IMR-90 (cell line): ENCODE results near the gene VEPH1. TPM values are rescaled to one million over a fixed set of nuclear protein-coding genes. Genes with fewer than 3 reads are reported as not detected.

Experiments
- ATAC-seq: fragments of 200-7000 bp; cut with Tn5 transposase; 2 replicates; pipeline ENCODE4 v1.9.1; 2020; ENCODE audit warnings: low read depth, mild to moderate bottlenecking, moderate library complexity
- BruUV-seq: library from RNA; stranded (reverse); fragments of 400-500 nt; replicated peaks from 2 replicates; lab custom pipeline; 2021; lab: Mats Ljungman, UMichigan
- CTCF ChIA-PET: fragments of 300-600 bp; formaldehyde crosslinking; extraction: SDS; loops from one replicate; lab custom pipeline; 2021; ENCODE audit warnings: antibody characterized with exemption; lab: Yijun Ruan, JAX
- POLR2A ChIA-PET: fragments of 300-600 bp; sonication (Branson Sonifier 250); formaldehyde crosslinking; loops from one replicate; lab custom pipeline; 2022; ENCODE audit warnings: antibody characterized with exemption; ENCODE audit not compliant: unreplicated experiment; lab: Charles Lee
- DNase-seq: peaks from one replicate; pipeline ENCODE4 v3.0.0; 2013
- H2AFZ ChIP-seq: replicated peaks from 2 replicates; pipeline ENCODE3; 2013; ENCODE audit warnings: low read length, mild to moderate bottlenecking; ENCODE audit not compliant: poor library complexity
- H2AK5ac ChIP-seq: 2 replicates; pipeline ENCODE4 v1.6.1; 2013; ENCODE audit warnings: low read depth, low read length, inconsistent platforms
- H2AK9ac ChIP-seq: replicated peaks from 2 replicates; pipeline ENCODE3; 2013; ENCODE audit warnings: mild to moderate bottlenecking, low read depth, low read length, moderate library complexity; ENCODE audit not compliant: poor library complexity
- H2BK120ac ChIP-seq: 2 replicates; pipeline ENCODE4 v1.6.1; 2013; ENCODE audit warnings: low read depth, low read length, inconsistent platforms
- H2BK15ac ChIP-seq: 3 replicates; pipeline ENCODE4 v1.6.1; 2013; ENCODE audit warnings: low read depth, low read length, inconsistent platforms
- H2BK20ac ChIP-seq: 2 replicates; pipeline ENCODE4 v1.6.1; 2013; ENCODE audit warnings: low read depth, mild to moderate bottlenecking, inconsistent platforms, low read length, moderate library complexity
- H2BK5ac ChIP-seq: 2 replicates; pipeline ENCODE4 v1.6.1; 2013; ENCODE audit warnings: mild to moderate bottlenecking, low read depth, low read length, inconsistent platforms; ENCODE audit not compliant: poor library complexity, severe bottlenecking
- H3K14ac ChIP-seq: replicated peaks from 2 replicates; pipeline ENCODE4 v1.6.1; 2013; ENCODE audit warnings: low read depth, low read length, inconsistent platforms
- H3K18ac ChIP-seq: 2 replicates; pipeline ENCODE4 v1.6.1; 2013; ENCODE audit warnings: low read depth, low read length, control low read depth
- H3K23ac ChIP-seq: 2 replicates; pipeline ENCODE4 v1.6.1; 2013; ENCODE audit warnings: low read depth, low read length, inconsistent platforms
- H3K27ac ChIP-seq: 2 replicates; pipeline ENCODE4 v1.5.1; 2013; ENCODE audit warnings: mild to moderate bottlenecking, control low read depth, low read length; ENCODE audit not compliant: insufficient read depth
- H3K27me3 ChIP-seq: 2 replicates; pipeline ENCODE4 v1.6.1; 2013; ENCODE audit warnings: low read length; ENCODE audit not compliant: control insufficient read depth, insufficient read depth
- H3K36me3 ChIP-seq: 2 replicates; pipeline ENCODE4 v1.6.1; 2013; ENCODE audit warnings: low read length, mixed read lengths; ENCODE audit not compliant: control insufficient read depth, insufficient read depth
- H3K4ac ChIP-seq: 2 replicates; pipeline ENCODE4 v1.6.1; 2013; ENCODE audit warnings: low read depth, low read length, inconsistent platforms
- H3K4me1 ChIP-seq: 2 replicates; pipeline ENCODE4 v1.6.1; 2013; ENCODE audit warnings: low read length, mixed read lengths; ENCODE audit not compliant: control insufficient read depth, insufficient read depth
- H3K4me2 ChIP-seq: 2 replicates; pipeline ENCODE4 v1.6.1; 2013; ENCODE audit warnings: low read depth, mild to moderate bottlenecking, control low read depth, low read length, moderate library complexity
- H3K4me3 ChIP-seq: 2 replicates; pipeline ENCODE4 v1.5.1; 2013; ENCODE audit warnings: low read depth, mild to moderate bottlenecking, control low read depth, low read length, moderate library complexity; ENCODE audit not compliant: insufficient read depth
- H3K56ac ChIP-seq: 2 replicates; pipeline ENCODE4 v1.6.1; 2013; ENCODE audit warnings: low read length, inconsistent platforms; ENCODE audit not compliant: insufficient read depth; ENCODE audit errors: extremely low read depth
- H3K79me1 ChIP-seq, 2 experiments: 2 replicates each; pipeline ENCODE4 v1.6.1; 2013; ENCODE audit warnings: low read length in 2 of 2, inconsistent platforms in 1 of 2, low read depth in 1 of 2
- H3K9ac ChIP-seq: 2 replicates; pipeline ENCODE4 v1.6.1; 2013; ENCODE audit warnings: low read depth, low read length, control low read depth
- H3K9me1 ChIP-seq: 2 replicates; pipeline ENCODE4 v1.6.1; 2013; ENCODE audit warnings: low read length, inconsistent platforms; ENCODE audit not compliant: insufficient read depth
- H3K9me3 ChIP-seq: 2 replicates; pipeline ENCODE4 v1.6.1; 2013; ENCODE audit warnings: low read length; ENCODE audit not compliant: control insufficient read depth, insufficient read depth
- H4K20me1 ChIP-seq: 2 replicates; pipeline ENCODE4 v1.6.1; 2013; ENCODE audit warnings: low read length, inconsistent platforms; ENCODE audit not compliant: insufficient read depth
- H4K5ac ChIP-seq: 2 replicates; pipeline ENCODE4 v1.6.1; 2013; ENCODE audit warnings: mild to moderate bottlenecking, low read depth, low read length, control low read depth
- H4K8ac ChIP-seq, 2 experiments: 2 replicates each; pipeline ENCODE4 v1.6.1; 2013; ENCODE audit warnings: low read depth in 2 of 2, low read length in 2 of 2, control low read depth in 1 of 2, inconsistent platforms in 1 of 2
- H4K91ac ChIP-seq: 2 replicates; pipeline ENCODE4 v1.6.1; 2013; ENCODE audit warnings: low read depth, low read length, inconsistent platforms; ENCODE audit not compliant: insufficient read depth
- BHLHE40 ChIP-seq: fragments of 150-350 bp; IDR thresholded peaks from 2 replicates; pipeline ENCODE4 v1.6.1; 2016; ENCODE audit warnings: mild to moderate bottlenecking, low read depth, low read length
- CEBPB ChIP-seq: IDR thresholded peaks from 2 replicates; pipeline ENCODE4 v1.6.1; 2012; ENCODE audit warnings: low read depth, low read length, improper control_type of control experiment
- CHD1 ChIP-seq: IDR thresholded peaks from 2 replicates; pipeline ENCODE4 v1.6.1; 2012; ENCODE audit warnings: low read depth, low read length, improper control_type of control experiment
- FOS ChIP-seq: fragments of 150-350 bp; IDR thresholded peaks from 2 replicates; pipeline ENCODE4 v1.6.1; 2016; ENCODE audit warnings: low read depth, low read length
- MAFK ChIP-seq: IDR thresholded peaks from 2 replicates; pipeline ENCODE4 v1.6.1; 2012; ENCODE audit warnings: low read depth, low read length, improper control_type of control experiment
- MAZ ChIP-seq: IDR thresholded peaks from 2 replicates; pipeline ENCODE4 v1.6.1; 2012; ENCODE audit warnings: low read depth, mild to moderate bottlenecking, low read length, improper control_type of control experiment, moderate library complexity, borderline replicate concordance
- MXI1 ChIP-seq: IDR thresholded peaks from 2 replicates; pipeline ENCODE4 v1.6.1; 2012; ENCODE audit warnings: low read depth, mild to moderate bottlenecking, low read length, moderate library complexity, borderline replicate concordance
- NFE2L2 ChIP-seq: fragments of 150-350 bp; IDR thresholded peaks from 2 replicates; pipeline ENCODE4 v1.6.1; 2016; ENCODE audit warnings: low read depth, mild to moderate bottlenecking, low read length
- POLR2A ChIP-seq: IDR thresholded peaks from 2 replicates; pipeline ENCODE4 v1.6.1; 2012; ENCODE audit warnings: mild to moderate bottlenecking, low read depth, low read length
- RCOR1 ChIP-seq: IDR thresholded peaks from 2 replicates; pipeline ENCODE4 v1.6.1; 2012; ENCODE audit warnings: mild to moderate bottlenecking, low read length, improper control_type of control experiment; ENCODE audit not compliant: insufficient replicate concordance
- RFX5 ChIP-seq: IDR thresholded peaks from 2 replicates; pipeline ENCODE4 v1.8.0; 2012; ENCODE audit warnings: low read depth, mild to moderate bottlenecking, low read length, moderate library complexity
- SMC3 ChIP-seq: fragments of 150-350 bp; IDR thresholded peaks from 2 replicates; pipeline ENCODE4 v1.6.1; 2016; ENCODE audit warnings: low read depth, mild to moderate bottlenecking, antibody characterized with exemption, low read length, moderate library complexity
- WGBS, 2 experiments: methylation state at CpG; one replicate each; pipeline versions ENCODE4 v1.1.5 to v1.1.7; 2013; ENCODE audit warnings: missing lambda C conversion rate in 2 of 2; ENCODE audit not compliant: insufficient read length in 1 of 2; ENCODE audit errors: extremely low coverage in 2 of 2; 5-methylcytosine and 5-hydroxymethylcytosine counted together
- dilution Hi-C: fragments of 300-500 bp; cut with HindIII; formaldehyde crosslinking; loops from one replicate; pipeline ENCODE4 v1.14.3; 2018; ENCODE audit warnings: low sequenced_read_pairs; ENCODE audit not compliant: unreplicated experiment
- in situ Hi-C: fragments of 300-500 bp; cut with MboI; formaldehyde crosslinking; loops from 3 replicates; pipeline ENCODE4 v1.14.3; 2019; ENCODE audit warnings: low sequenced_read_pairs, inconsistent platforms, mixed read lengths
- intact Hi-C: fragments of 100-400 bp; cut with micrococcal nuclease; formaldehyde crosslinking; loops from 2 replicates; pipeline ENCODE4 v1.10.0; 2022
- polyA plus RNA-seq, 3 experiments: library from polyadenylated mRNA; depleted of rRNA; stranded (reverse); fragments of >200 nt; gene quantifications; 2 replicates each; pipeline ENCODE4 v1.2.3, GENCODE V29; 2012; ENCODE audit warnings: low replicate concordance in 1 of 3
- total RNA-seq: library from RNA; depleted of rRNA; stranded (reverse); fragments of >200 nt; gene quantifications from 2 replicates; pipeline ENCODE4 v1.2.3, GENCODE V29; 2012
- TF ChIP-seq, protein P1 (sequence below): fragments of 150-350 bp; IDR thresholded peaks from 2 replicates; pipeline ENCODE4 v1.6.1; 2017; ENCODE audit warnings: mild to moderate bottlenecking, antibody characterized with exemption, low read length, low read depth
- TF ChIP-seq, protein P2 (sequence below): fragments of 150-350 bp; IDR thresholded peaks from 2 replicates; pipeline ENCODE4 v1.6.1; 2016; ENCODE audit warnings: low read depth, mild to moderate bottlenecking, low read length, moderate library complexity, borderline replicate concordance
- TF ChIP-seq, protein P3 (sequence below): conservative IDR thresholded peaks from 2 replicates; pipeline ENCODE4 v1.5.1; 2012; ENCODE audit warnings: mild to moderate bottlenecking, low read depth, low read length, improper control_type of control experiment

The VEPH1 gene
- total and polyA plus RNA-seq, 2 of the 4 experiments (the other 2 are of a cell fraction): 30.5 to 130 TPM

DNA sequence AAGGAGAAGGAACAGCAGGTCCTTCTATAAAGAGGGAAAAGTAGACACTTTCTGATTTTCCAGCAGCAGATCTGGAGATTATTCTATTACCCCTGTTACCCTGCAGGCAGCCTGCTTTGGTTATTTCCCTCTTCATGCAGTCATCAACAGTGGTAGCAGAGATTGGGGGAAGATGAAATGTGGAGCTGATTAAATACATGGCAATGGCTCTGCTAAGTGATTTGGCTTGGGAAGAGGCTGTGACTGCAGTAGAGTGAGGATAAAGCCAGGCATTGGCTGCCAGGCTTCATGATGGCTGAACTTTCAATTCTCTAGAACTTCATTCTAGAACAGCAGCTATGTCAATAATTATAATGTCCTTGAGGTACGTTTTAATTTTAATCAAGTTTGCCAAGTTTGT, 37.5 kb downstream of the VEPH1 start:
- Histone ChIP-seq H3K9me3 (no peaks in the 10 kb centered on the region), H2AK9ac (no peak overlapping the region), H3K18ac (peak overlapping the region; percentile 81; the same call in 1 of the 2 replicates), H2BK15ac (peak overlapping the region; percentile 64; the same call in 1 of the 3 replicates), H2BK20ac (peak overlapping the region; percentile 78), H3K23ac (no peak overlapping the region), H3K56ac (no peak overlapping the region), H3K79me1 (peaks cover 3 to 6% of the 10 kb centered on the region in 2 experiments; a peak in 3 of 4 replicates), H2BK120ac (peak overlapping the region; percentile 21), H2BK5ac (no peak overlapping the region), H3K14ac (peak overlapping the region; percentile 40; the same call in 1 of the 2 replicates), H4K8ac (0 out of 4 replicates have a peak overlapping the region, but pooled peaks of 1 of the 2 experiments have one; percentile 55), H3K4ac (peak overlapping the region; percentile 53; the same call in 1 of the 2 replicates), H3K4me1 (peaks cover 21% of the 10 kb centered on the region), H3K27me3 (no peaks in the 10 kb centered on the region), H3K27ac (peak overlapping the region; percentile 16; the same call in 1 of the 2 replicates), H2AK5ac (peak overlapping the region; percentile 33; the same call in 1 of the 2 replicates), H2AFZ (no peak overlapping the region), H4K5ac (peak overlapping the region; percentile 44; the same call in 1 of the 2 replicates), H4K91ac (peak overlapping the region; percentile 35; the same call in 1 of the 2 replicates), H4K20me1 (no peaks in the 10 kb centered on the region), H3K9me1 (peaks cover 11% of the 10 kb centered on the region), H3K36me3 (no peaks in the 10 kb centered on the region), H3K9ac (no peak overlapping the region), H3K4me3 (no peak overlapping the region), H3K4me2 (no peak overlapping the region)
- CTCF ChIA-PET: interaction anchor here (1.5 kb wide), 1 partner anchor 131 kb away, joined by 4 read pairs; no protein-coding TSS in a partner anchor
- TF ChIP-seq MXI1: no peak
- TF ChIP-seq POLR2A: no peak
- TF ChIP-seq, protein P1, sequence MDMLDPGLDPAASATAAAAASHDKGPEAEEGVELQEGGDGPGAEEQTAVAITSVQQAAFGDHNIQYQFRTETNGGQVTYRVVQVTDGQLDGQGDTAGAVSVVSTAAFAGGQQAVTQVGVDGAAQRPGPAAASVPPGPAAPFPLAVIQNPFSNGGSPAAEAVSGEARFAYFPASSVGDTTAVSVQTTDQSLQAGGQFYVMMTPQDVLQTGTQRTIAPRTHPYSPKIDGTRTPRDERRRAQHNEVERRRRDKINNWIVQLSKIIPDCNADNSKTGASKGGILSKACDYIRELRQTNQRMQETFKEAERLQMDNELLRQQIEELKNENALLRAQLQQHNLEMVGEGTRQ: no peak
- TF ChIP-seq BHLHE40: no peak
- no peak for TF ChIP-seq NFE2L2
- no peak for TF ChIP-seq MAFK
- no peak for TF ChIP-seq RFX5
- TF ChIP-seq CHD1: no peak
- no peak for TF ChIP-seq FOS
- TF ChIP-seq, protein P2, sequence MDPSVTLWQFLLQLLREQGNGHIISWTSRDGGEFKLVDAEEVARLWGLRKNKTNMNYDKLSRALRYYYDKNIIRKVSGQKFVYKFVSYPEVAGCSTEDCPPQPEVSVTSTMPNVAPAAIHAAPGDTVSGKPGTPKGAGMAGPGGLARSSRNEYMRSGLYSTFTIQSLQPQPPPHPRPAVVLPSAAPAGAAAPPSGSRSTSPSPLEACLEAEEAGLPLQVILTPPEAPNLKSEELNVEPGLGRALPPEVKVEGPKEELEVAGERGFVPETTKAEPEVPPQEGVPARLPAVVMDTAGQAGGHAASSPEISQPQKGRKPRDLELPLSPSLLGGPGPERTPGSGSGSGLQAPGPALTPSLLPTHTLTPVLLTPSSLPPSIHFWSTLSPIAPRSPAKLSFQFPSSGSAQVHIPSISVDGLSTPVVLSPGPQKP: no peak
- TF ChIP-seq CEBPB: no peak
- TF ChIP-seq MAZ: no peak
- no peak for TF ChIP-seq SMC3
- no peak for TF ChIP-seq RCOR1
- TF ChIP-seq, protein P3, sequence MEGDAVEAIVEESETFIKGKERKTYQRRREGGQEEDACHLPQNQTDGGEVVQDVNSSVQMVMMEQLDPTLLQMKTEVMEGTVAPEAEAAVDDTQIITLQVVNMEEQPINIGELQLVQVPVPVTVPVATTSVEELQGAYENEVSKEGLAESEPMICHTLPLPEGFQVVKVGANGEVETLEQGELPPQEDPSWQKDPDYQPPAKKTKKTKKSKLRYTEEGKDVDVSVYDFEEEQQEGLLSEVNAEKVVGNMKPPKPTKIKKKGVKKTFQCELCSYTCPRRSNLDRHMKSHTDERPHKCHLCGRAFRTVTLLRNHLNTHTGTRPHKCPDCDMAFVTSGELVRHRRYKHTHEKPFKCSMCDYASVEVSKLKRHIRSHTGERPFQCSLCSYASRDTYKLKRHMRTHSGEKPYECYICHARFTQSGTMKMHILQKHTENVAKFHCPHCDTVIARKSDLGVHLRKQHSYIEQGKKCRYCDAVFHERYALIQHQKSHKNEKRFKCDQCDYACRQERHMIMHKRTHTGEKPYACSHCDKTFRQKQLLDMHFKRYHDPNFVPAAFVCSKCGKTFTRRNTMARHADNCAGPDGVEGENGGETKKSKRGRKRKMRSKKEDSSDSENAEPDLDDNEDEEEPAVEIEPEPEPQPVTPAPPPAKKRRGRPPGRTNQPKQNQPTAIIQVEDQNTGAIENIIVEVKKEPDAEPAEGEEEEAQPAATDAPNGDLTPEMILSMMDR: no peak
- BruUV-seq: no TSS peak
- POLR2A ChIA-PET: interaction anchor here (0.7 kb wide), 1 partner anchor 291 kb away, joined by 3 read pairs; no protein-coding TSS in a partner anchor
- ATAC-seq (no peak), DNase-seq (no peak)
- WGBS, 2 experiments: no CpG with 5 or more reads among the region's 1 CpG
- dilution Hi-C loops (no loop called here), in situ Hi-C loops (no loop called here), intact Hi-C loops (no loop called here)
